ENCODE results near the gene MAP7. TPM values are rescaled to one million over a fixed set of nuclear protein-coding genes. Genes with fewer than 3 reads are reported as not detected.
"Not testable (repeated sequence)": the region's sequence is repeated elsewhere in the genome, so short reads cannot be mapped to it uniquely, and the experiment has no call there.

Gene MAP7
- total and polyA plus RNA-seq, 7 donors, result 1.2 to 33.5 (median 3.3) TPM

DNA sequence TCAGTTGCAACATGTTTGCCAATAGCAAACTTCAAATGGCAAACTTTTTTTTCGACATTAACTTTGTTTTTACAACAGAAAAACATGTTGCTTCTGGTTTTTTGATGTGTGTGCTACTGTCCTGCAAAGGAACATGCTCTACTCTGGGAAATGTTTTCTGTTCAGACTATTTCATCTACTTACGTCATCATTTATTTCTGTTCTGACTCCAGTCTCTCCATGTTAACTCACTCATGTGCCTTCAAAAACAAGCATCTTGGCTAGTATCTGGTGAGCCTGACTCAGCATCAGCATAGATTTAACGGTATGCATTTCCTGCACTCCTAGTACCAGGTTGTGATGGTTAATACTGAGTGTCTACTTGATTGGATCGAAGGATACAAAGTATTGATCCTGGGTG, 36.1 kb upstream of the MAP7 start:
- intact Hi-C loops (cut with DNase I), result no loop called here
- TF ChIP-seq POLR2AphosphoS5 (IDR thresholded peaks at IDR 0.05), result peak; percentile 18 to 56 (median 31)
- TF ChIP-seq EP300 (IDR thresholded peaks at IDR 0.05), result peak in 1 of 4 donors; percentile 36
- TF ChIP-seq, protein P1, sequence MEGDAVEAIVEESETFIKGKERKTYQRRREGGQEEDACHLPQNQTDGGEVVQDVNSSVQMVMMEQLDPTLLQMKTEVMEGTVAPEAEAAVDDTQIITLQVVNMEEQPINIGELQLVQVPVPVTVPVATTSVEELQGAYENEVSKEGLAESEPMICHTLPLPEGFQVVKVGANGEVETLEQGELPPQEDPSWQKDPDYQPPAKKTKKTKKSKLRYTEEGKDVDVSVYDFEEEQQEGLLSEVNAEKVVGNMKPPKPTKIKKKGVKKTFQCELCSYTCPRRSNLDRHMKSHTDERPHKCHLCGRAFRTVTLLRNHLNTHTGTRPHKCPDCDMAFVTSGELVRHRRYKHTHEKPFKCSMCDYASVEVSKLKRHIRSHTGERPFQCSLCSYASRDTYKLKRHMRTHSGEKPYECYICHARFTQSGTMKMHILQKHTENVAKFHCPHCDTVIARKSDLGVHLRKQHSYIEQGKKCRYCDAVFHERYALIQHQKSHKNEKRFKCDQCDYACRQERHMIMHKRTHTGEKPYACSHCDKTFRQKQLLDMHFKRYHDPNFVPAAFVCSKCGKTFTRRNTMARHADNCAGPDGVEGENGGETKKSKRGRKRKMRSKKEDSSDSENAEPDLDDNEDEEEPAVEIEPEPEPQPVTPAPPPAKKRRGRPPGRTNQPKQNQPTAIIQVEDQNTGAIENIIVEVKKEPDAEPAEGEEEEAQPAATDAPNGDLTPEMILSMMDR (IDR thresholded peaks at IDR 0.05), result no peak
- TF ChIP-seq POLR2A (IDR thresholded peaks at IDR 0.05), result no peak
- H3K4me3 ChIP-seq, result no peak overlapping the region
- H3K36me3 ChIP-seq, result peaks cover 0 to 5% (median 4%) of the 10 kb centered on the region in 4 donors
- peak overlapping the region; percentile 52 to 62 (median 59) for H3K27ac ChIP-seq
- no peaks in the 10 kb centered on the region for H3K27me3 ChIP-seq
- WGBS, 2 donors, result 69 to 72% methylated on average over 4 of the region's 4 CpGs
- DNase-seq, result no peak
- H3K4me1 ChIP-seq, result peaks cover 0 to 12% (median 5%) of the 10 kb centered on the region in 4 donors
- no peaks in the 10 kb centered on the region for H3K9me3 ChIP-seq

DNA sequence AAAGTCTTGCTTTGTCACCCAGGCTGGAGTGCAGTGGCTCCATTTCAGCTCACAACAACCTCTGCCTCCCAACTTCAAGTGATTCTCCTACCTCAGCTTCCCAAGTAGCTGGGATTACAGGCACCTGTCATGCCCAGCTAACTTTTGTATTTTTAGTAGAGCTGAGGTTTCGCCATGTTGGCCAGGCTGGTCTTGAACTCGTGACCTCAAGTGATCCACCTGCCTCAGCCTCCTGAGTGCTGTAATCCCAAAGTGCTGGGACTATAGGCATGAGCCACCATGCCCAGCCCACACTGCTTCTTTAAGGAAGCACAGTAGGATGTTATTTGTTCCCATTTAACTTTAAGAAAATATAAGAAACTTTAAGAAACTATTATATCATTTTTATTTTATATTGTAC, 35.3 kb upstream of the MAP7 start:
- 95 to 98% methylated on average over 2 of the region's 2 CpGs for WGBS, 2 donors
- intact Hi-C loops (cut with DNase I); H3K4me3 ChIP-seq; H3K36me3 ChIP-seq; DNase-seq; H3K9me3 ChIP-seq; H3K27me3 ChIP-seq: not testable (repeated sequence)
- H3K27ac ChIP-seq, result peak overlapping the region in 3 of 4 donors; percentile 23 to 62 (median 59)
- H3K4me1 ChIP-seq, result peaks cover 0 to 12% (median 5%) of the 10 kb centered on the region in 4 donors

DNA sequence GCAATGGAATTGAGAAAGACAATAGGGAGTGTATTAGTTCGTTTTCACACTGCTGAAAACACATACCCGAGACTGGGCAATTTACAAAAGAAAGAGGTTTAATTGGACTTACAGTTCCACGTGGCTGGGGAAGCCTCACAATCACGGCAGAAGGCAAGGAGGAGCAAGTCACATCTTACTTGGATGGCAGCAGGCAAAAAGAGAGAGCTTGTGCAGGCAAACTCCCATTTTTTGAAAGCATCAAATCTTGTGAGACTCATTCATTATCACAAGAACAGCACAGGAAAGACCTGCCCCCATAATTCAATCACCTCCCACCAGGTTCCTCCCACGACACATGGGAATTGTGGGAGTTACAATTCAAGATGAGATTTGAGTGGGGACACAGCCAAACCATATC, 34.1 kb upstream of the MAP7 start:
- intact Hi-C loops (cut with DNase I); H3K4me3 ChIP-seq; H3K27me3 ChIP-seq; H3K36me3 ChIP-seq; DNase-seq; H3K9me3 ChIP-seq: not testable (repeated sequence)
- Histone ChIP-seq H3K4me1 (peaks cover 0 to 12% (median 5%) of the 10 kb centered on the region in 4 donors), H3K27ac (peak overlapping the region in 2 of 4 donors; percentile 57 to 64)
- 85 to 94% methylated on average over 5 of the region's 5 CpGs for WGBS, 2 donors

DNA sequence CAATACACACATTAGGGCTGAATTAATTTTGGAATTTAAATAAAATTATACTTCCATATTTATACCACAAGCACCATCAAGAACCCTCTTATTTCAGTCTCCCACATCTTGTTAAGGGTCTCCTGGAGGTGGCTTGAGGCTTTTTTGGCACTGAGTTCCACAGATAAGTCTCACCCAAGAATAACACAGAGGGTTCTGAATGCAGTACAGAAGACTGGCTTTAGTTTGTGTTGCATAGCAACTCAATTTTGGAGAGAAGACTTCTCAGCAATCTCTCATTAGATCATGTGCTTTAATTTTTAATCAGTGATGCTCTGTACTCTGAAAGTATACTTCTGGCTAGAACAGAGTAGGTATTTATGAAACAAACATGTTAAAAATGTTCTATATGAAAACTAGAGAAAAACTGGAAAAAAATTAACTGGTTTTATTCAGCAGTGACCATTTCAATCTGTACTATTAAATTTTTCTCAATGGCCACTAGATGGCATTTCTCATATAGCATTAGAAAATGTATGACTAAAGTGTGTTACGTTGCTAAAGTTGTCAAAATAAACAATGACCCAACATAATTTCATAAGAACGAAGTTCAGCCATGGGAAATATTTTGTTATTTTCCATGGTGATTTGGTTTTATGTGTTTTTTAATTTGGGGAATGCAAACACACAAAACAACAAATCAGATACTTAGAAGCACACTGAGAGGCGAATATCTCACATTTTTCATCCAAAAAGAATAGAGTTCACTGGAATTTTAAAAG, 32.7 kb upstream of the MAP7 start:
- WGBS, 2 donors, result 31 to 37% methylated on average over 3 of the region's 3 CpGs
- intact Hi-C loops (cut with DNase I), result loop anchor here (1.0 kb wide), 1 partner anchor 208 kb away; no protein-coding TSS in a partner anchor
- TF ChIP-seq, protein P1 (IDR thresholded peaks at IDR 0.05), result peak; percentile 35 to 54 (median 42)
- no peak for TF ChIP-seq EP300 (IDR thresholded peaks at IDR 0.05)
- peak in 3 of 4 donors; percentile 8 to 43 (median 36) for TF ChIP-seq POLR2AphosphoS5 (IDR thresholded peaks at IDR 0.05)
- Histone ChIP-seq H3K27ac (peak overlapping the region; percentile 24 to 64 (median 48)), H3K4me3 (no peak overlapping the region), H3K36me3 (peaks cover 0 to 16% (median 0%) of the 10 kb centered on the region in 4 donors), H3K27me3 (no peaks in the 10 kb centered on the region), H3K4me1 (peaks cover 0 to 12% (median 5%) of the 10 kb centered on the region in 4 donors), H3K9me3 (no peaks in the 10 kb centered on the region)
- DNase-seq, result no peak

DNA sequence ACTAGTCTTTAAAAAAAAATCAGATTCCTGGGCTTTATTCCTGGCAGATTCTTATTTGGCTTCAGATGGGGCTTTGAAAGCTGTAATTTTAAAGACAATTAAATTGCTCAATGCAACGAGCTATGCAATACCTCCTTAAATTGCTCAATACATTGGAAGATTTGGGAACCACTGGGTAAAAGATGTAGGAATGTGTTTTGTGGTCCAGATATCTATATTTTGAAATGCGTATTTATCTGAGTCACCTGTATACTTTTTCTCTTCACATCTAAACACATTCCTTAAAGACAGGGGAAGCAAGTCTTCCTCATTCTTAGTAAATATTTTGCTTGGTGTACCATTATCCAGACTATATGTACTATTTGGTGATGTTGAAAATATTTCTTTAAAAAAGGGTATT, 29.6 kb upstream of the MAP7 start:
- Histone ChIP-seq H3K27ac (no peak overlapping the region), H3K36me3 (peaks cover 0 to 16% (median 0%) of the 10 kb centered on the region in 4 donors), H3K4me3 (no peak overlapping the region), H3K9me3 (no peaks in the 10 kb centered on the region), H3K27me3 (no peaks in the 10 kb centered on the region), H3K4me1 (peaks cover 0 to 6% (median 0%) of the 10 kb centered on the region in 4 donors)
- intact Hi-C loops (cut with DNase I), result no loop called here
- DNase-seq, result no peak
- TF ChIP-seq, protein P1 (IDR thresholded peaks at IDR 0.05), result no peak
- no peak for TF ChIP-seq EP300 (IDR thresholded peaks at IDR 0.05)
- TF ChIP-seq POLR2AphosphoS5 (IDR thresholded peaks at IDR 0.05), result no peak
- TF ChIP-seq POLR2A (IDR thresholded peaks at IDR 0.05), result no peak
- WGBS, 2 donors, result 91 to 92% methylated on average over 2 of the region's 2 CpGs
